ENCODE data around the gene LYSMD1. TPM values are rescaled to one million over a fixed set of nuclear protein-coding genes. Genes with fewer than 3 reads are reported as not detected.

LYSMD1 gene
- polyA plus RNA-seq, 10 donors, result 8.8 to 13.2 (median 11.1) TPM

DNA sequence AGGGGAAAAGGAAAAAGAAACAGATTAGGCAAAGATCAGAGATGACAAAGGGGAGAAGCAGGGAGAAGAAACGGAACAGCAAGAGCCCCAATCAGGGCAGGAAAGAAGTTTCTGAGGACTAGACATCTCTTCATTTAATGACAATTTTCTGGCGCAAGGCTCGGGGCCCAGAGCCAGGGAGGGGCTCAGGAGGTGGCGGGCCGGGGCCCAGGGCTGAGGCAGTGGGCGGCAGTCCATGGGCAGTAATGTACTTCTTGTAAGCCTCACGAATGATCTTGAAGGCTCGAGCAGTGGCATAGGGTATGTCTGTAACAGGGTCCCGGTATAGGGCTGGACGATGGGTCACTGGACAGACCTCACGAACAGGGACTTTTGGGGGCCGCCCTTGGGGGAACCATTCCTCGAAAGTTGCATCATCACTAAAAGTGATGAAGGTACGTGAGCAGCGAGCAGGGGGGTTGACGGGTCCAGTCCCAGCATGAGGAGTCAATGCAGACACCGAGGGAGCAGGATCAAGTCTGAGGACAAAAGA is 10.9 kb upstream of the LYSMD1 start:
- no peak for DNase-seq

DNA sequence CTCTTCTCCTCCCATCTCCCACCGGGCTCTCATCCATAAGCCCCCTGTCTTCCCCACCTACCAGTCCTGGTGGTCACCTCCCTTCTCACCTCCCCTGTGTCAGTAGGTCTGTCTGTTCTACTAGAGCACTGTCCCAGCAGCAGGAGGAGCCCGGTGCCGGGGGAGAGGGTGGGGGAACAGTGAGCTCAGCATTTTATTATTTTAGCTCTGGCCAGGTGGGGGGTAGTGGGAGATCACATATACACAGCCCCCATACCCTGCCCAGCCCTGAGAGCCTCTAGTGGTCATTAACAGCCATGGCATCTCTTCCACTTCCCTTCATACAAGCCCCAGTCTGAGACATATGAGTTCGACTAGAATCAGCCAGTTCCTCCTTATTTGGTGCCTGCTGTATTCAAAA is 10.2 kb upstream of the LYSMD1 start, which contains the start of gene TMOD4:
TMOD4 (minus strand) TSS at position 119 of the 400 bp plus-strand sequence. CDS start 1,106 bp downstream, outside the sequence.
- no peak for DNase-seq

DNA sequence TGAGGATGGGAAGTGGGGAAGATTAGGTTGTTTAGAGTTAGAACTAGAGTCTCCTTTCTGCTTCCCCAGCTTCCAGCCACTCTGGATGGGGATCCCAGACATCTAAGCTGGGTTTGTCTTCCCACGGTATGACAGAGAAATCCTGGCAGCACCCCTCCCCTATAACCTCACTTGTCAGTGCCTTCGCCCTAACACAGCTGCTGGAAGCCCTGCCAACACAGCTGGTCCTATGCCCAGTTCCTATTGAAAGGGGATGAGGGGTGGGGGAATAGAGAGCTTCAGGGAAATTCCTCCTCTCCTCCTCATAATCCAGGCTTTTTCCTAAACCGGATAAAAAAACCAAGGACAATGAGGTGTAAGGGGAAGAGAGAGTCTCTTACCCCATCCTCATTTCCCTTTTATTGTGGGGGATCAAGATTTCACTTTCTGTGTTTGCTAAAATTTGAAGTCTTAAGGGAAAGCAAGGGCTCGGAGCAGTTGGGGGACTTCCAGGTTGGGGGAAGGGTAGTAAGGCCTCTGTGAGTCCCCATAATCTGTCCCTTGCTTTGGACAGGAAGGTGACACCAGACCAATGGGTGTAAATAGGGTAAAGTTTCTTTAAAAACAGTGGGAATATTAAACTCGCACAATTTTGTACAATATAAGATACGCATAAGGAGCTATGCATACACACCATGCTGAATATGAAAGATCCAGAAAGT is 9.5 kb upstream of the LYSMD1 start:
- peak; percentile 57 to 75 (median 68) for DNase-seq

DNA sequence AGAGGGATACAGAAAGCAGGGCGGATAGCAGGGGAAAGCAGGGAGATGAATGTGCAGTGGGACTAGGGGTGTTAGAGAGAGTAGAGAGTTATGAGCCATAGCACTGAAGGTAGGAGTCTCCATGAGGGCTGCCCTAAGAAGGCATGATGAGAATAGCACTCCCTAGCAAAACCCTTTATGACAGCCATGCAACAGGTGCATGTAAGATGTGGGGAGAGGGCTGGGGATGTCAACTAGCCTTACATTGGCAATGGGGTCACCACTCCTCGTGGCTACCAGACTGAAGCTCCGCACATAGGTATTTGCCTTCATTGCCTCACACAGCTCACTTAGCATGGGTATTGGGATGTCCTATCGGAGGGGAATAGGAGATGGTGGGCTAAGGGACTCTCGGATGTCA is 5.5 kb upstream of the LYSMD1 start:
- no peak for DNase-seq

GRCh38 chr1:151167116-151167515 is 1.4 kb upstream of the LYSMD1 start:
- DNase-seq, result no peak

- DNase-seq, result no peak
These were observed 829 bp upstream of the LYSMD1 start for GRCh38 chr1:151166505-151166956.

- peak in 2 of 3 donors; percentile 57 to 70 for DNase-seq
These were observed 393 bp downstream of the LYSMD1 start for GRCh38 chr1:151165281-151165737.

GRCh38 chr1:151164732-151165280 is 896 bp downstream of the LYSMD1 start:
- no peak for DNase-seq

GRCh38 chr1:151159373-151159772 is 6.3 kb downstream of the LYSMD1 start:
- DNase-seq, result peak in 1 of 3 donors; percentile 29

- no peak for DNase-seq
These were observed 6.9 kb downstream of the LYSMD1 start for GRCh38 chr1:151158751-151159251.

DNA sequence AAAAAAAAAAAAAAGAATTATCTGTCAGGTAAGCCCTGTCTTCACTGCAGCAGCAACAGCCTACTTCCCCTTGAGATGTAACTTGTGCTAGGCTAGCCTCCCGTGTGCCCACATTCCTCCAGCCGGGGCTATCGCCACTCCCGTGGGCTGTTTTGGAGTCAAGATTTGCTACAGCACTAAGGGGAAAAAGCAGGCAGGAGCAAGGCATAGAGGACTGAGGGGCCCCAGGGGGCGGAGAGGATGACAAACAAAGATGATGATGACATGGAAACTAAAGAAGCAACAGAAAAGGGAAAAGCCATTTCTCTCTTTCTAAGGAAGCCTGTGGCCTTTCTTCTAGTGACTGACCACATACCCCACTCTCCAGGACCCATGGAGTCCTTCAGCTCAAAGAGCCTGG is 7.4 kb downstream of the LYSMD1 start:
- DNase-seq, result no peak

DNA sequence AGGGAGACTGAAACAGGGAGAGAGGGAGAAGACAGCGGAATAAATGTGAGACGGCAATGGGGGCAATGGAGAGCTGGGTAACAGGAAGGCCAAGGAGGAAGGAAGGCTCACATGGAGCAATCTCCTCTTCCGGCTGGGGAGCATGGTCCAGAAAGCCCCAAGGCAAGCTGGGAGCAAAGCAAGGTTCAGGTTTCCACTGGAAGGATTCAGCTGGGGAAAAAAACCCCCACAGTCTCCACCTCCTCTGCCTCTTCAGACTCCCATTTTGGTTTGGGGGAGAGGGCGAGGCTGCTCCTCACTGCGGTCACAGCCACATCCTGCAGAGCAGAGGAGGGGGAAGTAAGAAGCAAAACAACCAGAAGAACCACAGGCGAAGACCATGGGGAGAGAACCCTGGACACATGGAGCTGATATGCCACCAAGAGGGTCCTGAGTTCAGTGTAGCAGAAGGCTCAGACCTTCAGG is 8.6 kb downstream of the LYSMD1 start:
- peak in 1 of 3 donors; percentile 23 for DNase-seq

DNA sequence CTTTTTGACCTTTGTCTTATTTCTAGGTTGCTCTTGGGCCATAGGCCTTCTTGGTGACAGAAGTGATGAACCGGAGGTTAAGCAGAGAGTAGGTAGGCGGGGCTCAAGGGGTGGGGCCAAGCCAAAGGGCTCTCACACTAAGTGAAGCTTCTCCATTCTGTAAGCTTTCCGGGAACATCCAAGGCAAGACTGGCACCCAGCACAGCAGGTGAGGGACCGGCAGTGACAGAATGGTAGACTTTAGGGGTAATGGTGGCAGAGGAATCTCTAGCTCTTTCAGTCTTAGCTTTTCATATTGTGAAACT is 9.2 kb downstream of the LYSMD1 start, which contains the start of gene TNFAIP8L2:
TNFAIP8L2 (plus strand) TSS at position 135 of the 305 bp plus-strand sequence. CDS start 2,049 bp downstream, outside the sequence.
- peak in 1 of 3 donors; percentile 38 for DNase-seq

GRCh38 chr1:151147665-151148064 is 18.0 kb downstream of the LYSMD1 start:
- no peak for DNase-seq

DNA sequence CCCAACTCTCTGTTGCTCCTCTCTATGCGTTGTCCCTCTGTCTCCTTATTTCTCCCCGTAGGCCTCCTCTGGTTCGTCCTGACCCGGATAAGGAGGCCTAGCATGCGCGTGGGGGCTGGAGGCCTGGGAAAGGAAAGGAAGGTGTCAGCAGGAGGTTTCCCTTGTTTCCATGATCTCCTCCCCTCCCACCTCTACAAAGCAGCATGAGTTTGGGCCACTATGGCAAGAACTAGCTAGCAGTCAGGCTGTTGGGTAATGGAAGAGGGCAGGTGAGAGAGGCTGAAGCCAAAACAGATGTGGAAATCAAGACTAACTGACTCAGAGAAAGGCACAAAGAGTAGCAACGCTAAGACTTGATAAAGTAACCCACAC is 18.6 kb downstream of the LYSMD1 start:
- DNase-seq, result no peak

GRCh38 chr1:151146412-151147131 is 19.1 kb downstream of the LYSMD1 start, which contains the start of gene SEMA6C:
SEMA6C (minus strand) TSS chr1:151146631; CDS start chr1:151142621, 4,010 bp downstream.
- DNase-seq, result peak; percentile 94 to 98 (median 96)

GRCh38 chr1:151146072-151146411 is 19.7 kb downstream of the LYSMD1 start:
- no peak for DNase-seq

GRCh38 chr1:151145304-151146071 is 20.2 kb downstream of the LYSMD1 start:
- peak in 1 of 3 donors; percentile 81 for DNase-seq

DNA sequence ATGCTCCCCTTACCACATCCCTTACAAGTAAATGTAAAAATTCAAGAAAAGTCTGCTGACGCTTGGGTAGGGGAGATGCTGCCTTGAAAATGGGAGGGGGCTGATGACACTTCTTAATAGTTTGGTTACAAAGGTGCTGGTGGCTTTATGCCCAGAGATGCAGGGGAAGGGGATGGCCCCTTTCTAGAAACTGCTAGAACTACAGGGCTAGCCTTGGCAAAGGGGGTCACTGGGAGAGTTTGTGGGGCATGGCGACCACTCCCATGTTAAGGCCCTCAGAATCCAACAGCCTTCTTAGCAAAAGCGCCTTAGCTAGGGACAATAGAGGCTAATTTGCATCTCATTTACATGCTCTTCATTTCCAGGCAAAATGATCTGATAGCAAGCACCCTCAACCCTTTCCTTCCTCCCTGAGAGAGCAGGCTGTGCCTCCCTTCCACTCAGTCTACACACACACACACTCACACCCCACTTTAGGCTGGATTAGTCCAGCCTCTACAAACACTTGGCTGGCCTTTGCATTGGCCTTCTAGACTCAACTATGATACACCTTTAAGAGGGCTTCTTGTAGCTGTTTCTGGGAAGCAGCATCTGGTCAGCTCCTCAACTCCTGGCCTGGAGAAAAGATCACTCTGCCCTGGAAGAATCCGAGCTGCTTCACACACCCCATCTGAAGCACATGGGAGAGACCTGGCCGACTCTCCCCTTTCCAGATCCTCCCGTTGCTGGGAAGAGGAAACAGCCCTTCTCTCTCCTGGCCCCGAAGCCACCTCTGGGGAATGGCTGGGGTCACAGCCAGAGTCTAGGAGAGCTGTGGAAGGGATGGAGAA is 21.0 kb downstream of the LYSMD1 start:
- DNase-seq, result peak in 2 of 3 donors; percentile 65 to 85

DNA sequence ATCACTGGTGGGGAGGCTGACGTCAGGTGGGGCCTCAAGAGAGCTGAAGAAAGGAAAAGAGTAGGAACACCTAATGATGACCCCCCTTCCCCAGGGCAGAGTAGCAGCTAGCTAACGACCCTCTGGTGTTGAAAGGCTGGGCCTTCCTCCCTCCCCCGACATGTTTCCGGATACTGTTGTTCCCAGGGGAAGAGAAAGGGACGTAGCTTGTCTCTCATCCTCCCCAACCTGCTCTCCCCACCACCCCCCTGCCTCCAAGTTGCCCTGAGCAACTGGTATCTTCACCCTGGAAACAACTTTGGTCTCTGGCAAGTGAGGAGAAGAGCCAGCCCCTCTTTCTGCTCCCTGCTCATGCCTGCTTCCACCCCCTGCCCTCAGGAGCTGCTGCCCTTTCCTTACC is 21.7 kb downstream of the LYSMD1 start:
- no peak for DNase-seq
